UCSD-AML1 (cell line): ENCODE results near the gene ZNF14.
"Not testable (repeated sequence)": the region's sequence is repeated elsewhere in the genome, so short reads cannot be mapped to it uniquely, and the experiment has no call there.

Source experiments
- DNase-seq: peaks from one replicate; lab custom pipeline; 2025; ENCODE audit not compliant: unreplicated experiment; lab: John Stamatoyannopoulos, UW

Gene ZNF14

GRCh38 chr19:19689023-19689422 lies 43.9 kb downstream of the ZNF14 start:
- not testable (repeated sequence) for DNase-seq

- no peak for DNase-seq
Observed at GRCh38 chr19:19687090-19687489, 45.8 kb downstream of the ZNF14 start.

- no peak for DNase-seq
Observed at GRCh38 chr19:19686580-19686979, 46.3 kb downstream of the ZNF14 start.

- not testable (repeated sequence) for DNase-seq
Observed at GRCh38 chr19:19686119-19686518, 46.8 kb downstream of the ZNF14 start.

GRCh38 chr19:19679176-19680073 lies 53.5 kb downstream of the ZNF14 start:
- no peak for DNase-seq

DNA sequence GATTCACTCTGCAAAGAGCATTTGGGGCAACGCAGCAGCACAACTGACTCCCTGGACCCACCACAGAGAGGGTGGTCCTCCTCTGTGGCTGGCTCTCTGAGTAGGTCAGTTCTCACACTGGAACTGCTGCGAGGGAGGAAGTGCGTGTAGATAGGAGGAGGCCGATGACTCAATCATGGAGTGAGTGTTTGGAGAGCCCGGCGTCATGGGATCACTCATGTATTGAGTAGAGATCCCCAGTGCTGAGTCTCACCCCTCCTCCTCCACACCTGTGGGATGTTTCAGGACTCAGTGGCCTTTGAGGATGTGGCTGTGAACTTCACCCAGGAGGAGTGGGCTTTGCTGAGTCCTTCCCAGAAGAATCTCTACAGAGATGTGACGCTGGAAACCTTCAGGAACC lies 55.3 kb downstream of the ZNF14 start:
- no peak for DNase-seq

DNA sequence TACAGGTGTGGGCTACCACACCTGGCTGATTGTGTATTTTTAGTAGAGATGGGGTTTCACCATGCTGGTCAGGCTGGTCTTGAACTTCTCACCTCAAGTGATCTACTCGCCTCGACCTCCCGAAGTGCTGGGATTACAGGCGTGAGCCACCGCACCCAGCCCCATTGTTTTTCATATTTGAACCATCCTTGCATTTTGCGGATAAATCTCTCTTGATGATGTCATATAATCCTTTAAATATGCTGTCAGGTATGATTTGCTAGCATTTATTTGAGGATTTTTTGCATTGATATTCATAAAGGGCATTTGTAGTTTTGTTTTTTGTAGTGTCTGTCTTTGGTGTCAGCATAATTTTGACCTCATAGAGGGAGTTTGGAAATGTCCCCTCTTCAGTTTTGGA lies 58.6 kb downstream of the ZNF14 start:
- no peak for DNase-seq

GRCh38 chr19:19672816-19673215 lies 60.1 kb downstream of the ZNF14 start:
- no peak for DNase-seq

DNA sequence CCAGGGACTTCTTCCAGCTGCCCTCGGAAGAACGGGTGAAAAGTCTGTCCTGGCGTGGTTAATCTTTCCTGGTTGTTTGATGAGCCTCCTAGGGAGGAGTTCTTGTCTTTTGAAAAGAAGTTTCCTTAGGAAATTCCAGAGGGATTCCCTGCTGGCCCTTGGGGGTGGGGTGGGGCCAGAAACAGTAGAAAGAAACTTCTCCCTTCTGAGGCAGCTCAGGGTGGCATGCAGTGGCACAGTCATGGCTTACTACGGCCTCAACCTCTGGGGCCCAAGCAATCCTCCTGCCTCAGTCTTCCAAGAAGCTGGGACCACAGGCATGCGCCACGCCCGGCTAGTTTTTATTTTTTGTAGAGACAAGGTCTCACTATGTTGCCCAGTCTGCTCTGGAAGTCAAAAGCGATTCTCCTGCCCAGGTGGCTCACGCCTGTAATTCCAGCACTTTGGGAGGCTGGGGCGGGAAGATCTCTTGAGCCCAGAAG lies 62.8 kb downstream of the ZNF14 start:
- DNase-seq, result no peak

- DNase-seq, result peak; percentile 92
Observed at GRCh38 chr19:19668230-19669012, 64.5 kb downstream of the ZNF14 start, which contains the start of gene ZNF101. ZNF101 (plus strand) TSS chr19:19668839; CDS start chr19:19668964, 125 bp downstream.

DNA sequence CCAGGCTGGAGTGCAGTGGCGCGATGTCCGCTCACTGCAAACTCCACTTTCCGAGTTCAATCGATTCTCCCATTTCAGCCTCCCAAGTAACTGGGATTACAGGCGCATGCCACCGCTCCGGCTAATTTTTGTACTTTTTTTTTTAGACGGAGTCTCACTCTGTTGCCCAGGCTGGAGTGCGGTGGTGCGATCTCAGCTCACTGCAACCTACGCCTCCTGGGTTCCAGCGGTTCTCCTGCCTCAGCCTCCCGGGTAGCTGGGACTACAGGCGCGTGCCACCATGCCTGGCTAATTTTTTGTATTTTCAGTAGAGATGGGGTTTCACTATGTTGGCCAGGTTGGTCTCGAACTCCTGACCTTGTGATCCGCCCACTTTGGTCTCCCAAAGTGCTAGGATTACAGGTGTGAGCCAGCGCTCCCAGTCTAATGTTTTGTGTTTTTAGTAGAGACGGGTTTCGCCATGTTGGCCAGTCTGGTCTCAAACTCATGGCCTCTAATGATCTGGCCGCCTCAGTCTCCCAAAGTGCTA lies 67.4 kb downstream of the ZNF14 start:
- DNase-seq, result not testable (repeated sequence)

GRCh38 chr19:19663256-19664120 lies 69.4 kb downstream of the ZNF14 start, which contains the start of gene ATP13A1:
ATP13A1 (minus strand) TSS chr19:19663676; CDS start chr19:19663666, 10 bp downstream.
- peak; percentile 98 for DNase-seq

- DNase-seq, result no peak
Observed at GRCh38 chr19:19662871-19663255, 70.0 kb downstream of the ZNF14 start.

DNA sequence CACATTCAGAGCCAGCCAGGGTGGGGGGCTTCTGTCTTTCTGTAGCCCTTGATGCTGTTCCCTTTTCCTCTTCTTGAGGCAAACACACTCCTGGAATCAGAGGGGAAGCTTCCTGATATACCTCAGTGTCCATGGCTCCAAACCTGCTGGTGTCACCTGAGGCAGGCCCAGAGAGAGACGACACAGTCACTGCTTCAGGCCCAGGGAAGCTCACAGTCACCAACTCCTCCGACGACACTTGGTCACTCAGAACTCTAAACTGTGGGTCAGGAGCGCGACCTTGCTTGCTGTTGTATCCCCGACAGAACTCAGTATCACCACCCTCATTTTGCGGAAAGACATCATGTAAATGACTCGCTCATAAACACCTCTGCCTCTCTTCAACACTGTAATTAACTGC lies 70.6 kb downstream of the ZNF14 start:
- no peak for DNase-seq

DNA sequence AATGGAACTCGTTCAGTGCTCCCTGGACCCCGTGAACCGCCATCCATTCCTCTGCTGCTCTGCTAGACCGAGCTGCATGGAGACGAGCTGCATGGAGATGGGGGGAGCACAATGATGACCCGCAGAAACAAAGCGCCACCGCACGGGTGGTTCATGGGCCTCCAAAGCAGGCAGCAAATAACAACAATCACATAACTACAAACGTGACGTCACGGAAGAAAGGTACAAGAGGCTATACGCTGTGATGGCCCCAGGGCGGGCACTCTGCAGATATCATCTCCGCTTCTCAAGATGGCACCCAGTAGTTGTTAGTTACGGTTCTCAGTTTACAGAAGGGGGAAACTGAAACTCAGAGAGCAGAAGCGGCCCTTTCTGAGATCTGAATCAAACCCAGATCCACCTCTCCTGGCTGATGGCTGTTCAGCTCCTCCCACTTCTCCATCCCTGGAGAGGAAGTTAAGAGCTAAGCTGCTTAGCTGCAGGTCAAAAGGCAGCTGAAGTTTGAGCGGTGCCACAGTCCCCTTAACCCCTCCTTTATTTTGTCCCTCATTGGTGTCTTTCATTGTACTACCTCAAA lies 71.1 kb downstream of the ZNF14 start:
- peak; percentile 13 for DNase-seq

DNA sequence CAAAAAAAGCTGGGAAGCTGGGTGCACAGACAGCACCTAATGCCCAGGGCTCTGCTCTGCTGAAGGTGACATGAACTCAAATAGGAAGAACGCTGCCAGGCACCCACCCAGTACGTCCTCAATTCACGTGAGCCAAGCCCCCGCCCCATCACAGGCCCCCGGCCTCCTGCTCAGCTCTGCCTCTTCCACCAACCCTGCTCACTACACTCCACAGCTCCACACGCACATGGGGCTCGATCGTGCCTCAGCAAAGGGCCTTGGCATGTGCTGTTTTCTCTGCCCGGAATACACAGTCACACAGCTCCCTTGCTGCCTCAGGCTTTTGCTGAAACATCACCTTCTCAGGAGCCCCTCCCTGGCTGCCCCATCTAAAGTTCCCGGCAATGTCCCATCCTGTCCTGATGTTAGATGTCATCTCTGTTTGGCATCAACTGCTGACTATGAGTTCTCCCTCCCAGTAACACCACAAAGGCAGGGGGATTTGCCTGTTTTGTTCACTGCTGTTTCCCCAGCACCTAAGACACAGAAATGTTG lies 71.7 kb downstream of the ZNF14 start:
- no peak for DNase-seq
